Common myeloid progenitor, CD34-positive (primary cell): Measurements from ENCODE around the gene HSPD1.
"Not testable (repeated sequence)": the region's sequence is repeated elsewhere in the genome, so short reads cannot be mapped to it uniquely, and the experiment has no call there.

Source experiments
- CTCF ChIA-PET: fragments of 350-600 bp; sonication (Branson Sonifier 250); formaldehyde crosslinking; loops from one replicate; lab custom pipeline; 2021; ENCODE audit warnings: antibody characterized with exemption; lab: Charles Lee
- POLR2A ChIA-PET: fragments of 350-600 bp; sonication (Branson Sonifier 250); formaldehyde crosslinking; loops from one replicate; lab custom pipeline; 2021; ENCODE audit warnings: antibody characterized with exemption; lab: Charles Lee
- DNase-seq, 3 donors: peaks; one replicate each; pipeline versions ENCODE4 v3.0.0 to v3.0.0-alpha.2; 2013
- H3K27ac ChIP-seq, 2 experiments: 1 replicate in 1 of 2; 2 replicates in 1 of 2; pipeline ENCODE4 v1.7.0; 2013; ENCODE audit warnings: inconsistent platforms in 2 of 2, low read length in 2 of 2, mild to moderate bottlenecking in 2 of 2, low read depth in 1 of 2, moderate library complexity in 1 of 2; ENCODE audit not compliant: severe bottlenecking in 2 of 2, insufficient read depth in 1 of 2, poor library complexity in 1 of 2
- H3K27me3 ChIP-seq, 5 experiments: replicated peaks in 2 of 5; 1 replicate in 3 of 5; 2 replicates in 2 of 5; pipeline versions ENCODE4 v1.6.1 to v1.7.0; 2013; ENCODE audit warnings: low read length in 4 of 5, mild to moderate bottlenecking in 2 of 5, moderate library complexity in 2 of 5, inconsistent platforms in 1 of 5; ENCODE audit not compliant: insufficient read depth in 5 of 5, control insufficient read depth in 4 of 5
- H3K36me3 ChIP-seq, 4 experiments: 1 replicate in 2 of 4; 2 replicates in 2 of 4; pipeline versions ENCODE4 v1.6.1 to v1.7.0; 2013; ENCODE audit warnings: low read length in 3 of 4, control low read depth in 1 of 4, mild to moderate bottlenecking in 1 of 4; ENCODE audit not compliant: control insufficient read depth in 4 of 4, insufficient read depth in 4 of 4
- H3K4me1 ChIP-seq, 4 experiments: 1 replicate in 3 of 4; 2 replicates in 1 of 4; pipeline versions ENCODE4 v1.6.1 to v1.7.1; 2013; ENCODE audit warnings: low read length in 3 of 4, mild to moderate bottlenecking in 3 of 4, control low read depth in 1 of 4, inconsistent platforms in 1 of 4, moderate library complexity in 1 of 4; ENCODE audit not compliant: control insufficient read depth in 4 of 4, insufficient read depth in 4 of 4; ENCODE audit errors: control extremely low read depth in 1 of 4
- H3K4me3 ChIP-seq, 7 experiments: 1 replicate in 4 of 7; 2 replicates in 3 of 7; pipeline versions ENCODE4 v1.5.1 to v1.7.0; 2013; ENCODE audit warnings: mild to moderate bottlenecking in 7 of 7, low read length in 6 of 7, moderate library complexity in 6 of 7, inconsistent platforms in 2 of 7, low read depth in 2 of 7, control low read depth in 1 of 7; ENCODE audit not compliant: insufficient read depth in 4 of 7, control insufficient read depth in 1 of 7; ENCODE audit errors: extremely low read depth in 1 of 7
- H3K9me3 ChIP-seq, 5 experiments: 1 replicate in 4 of 5; 2 replicates in 1 of 5; pipeline versions ENCODE4 v1.6.1 to v1.7.1; 2013; ENCODE audit warnings: low read length in 4 of 5, mild to moderate bottlenecking in 2 of 5, inconsistent platforms in 1 of 5, low read depth in 1 of 5, moderate library complexity in 1 of 5; ENCODE audit not compliant: control insufficient read depth in 4 of 5, insufficient read depth in 2 of 5; ENCODE audit errors: control extremely low read depth in 1 of 5
- WGBS: methylation state at CpG from one replicate; pipeline ENCODE4 v1.1.5; 2013; ENCODE audit not compliant: insufficient coverage; 5-methylcytosine and 5-hydroxymethylcytosine counted together

HSPD1 gene

GRCh38 chr2:197486175-197486574 lies 13.5 kb downstream of the HSPD1 start:
- 100% methylated on average over 1 of the region's 2 CpGs for WGBS
- no peaks in the 10 kb centered on the region for H3K27me3 ChIP-seq
- CTCF ChIA-PET, result no interaction called here
- peaks cover 0 to 12% (median 9%) of the 10 kb centered on the region in 5 experiments for H3K9me3 ChIP-seq
- peak overlapping the region in 1 of 2 experiments; percentile 25 for H3K27ac ChIP-seq
- DNase-seq, result no peak
- POLR2A ChIA-PET, result no interaction called here
- H3K4me3 ChIP-seq, result no peak overlapping the region
- H3K36me3 ChIP-seq, result peaks cover 9 to 73% (median 45%) of the 10 kb centered on the region in 4 experiments
- H3K4me1 ChIP-seq, result no peaks in the 10 kb centered on the region

GRCh38 chr2:197484248-197484647 lies 15.4 kb downstream of the HSPD1 start:
- H3K4me3 ChIP-seq, DNase-seq, H3K4me1 ChIP-seq, H3K27me3 ChIP-seq, POLR2A ChIA-PET, H3K27ac ChIP-seq: not testable (repeated sequence)
- peaks cover 6 to 64% (median 37%) of the 10 kb centered on the region in 4 experiments for H3K36me3 ChIP-seq
- WGBS, result no CpG with 5 or more reads among the region's 3 CpGs
- CTCF ChIA-PET, result interaction anchor here (0.6 kb wide), 1 partner anchor 207 kb away, joined by 3 read pairs; no protein-coding TSS in a partner anchor
- peaks cover 0 to 12% (median 9%) of the 10 kb centered on the region in 5 experiments for H3K9me3 ChIP-seq

GRCh38 chr2:197480165-197481036 lies 19.2 kb downstream of the HSPD1 start:
- peaks cover 0 to 12% (median 1%) of the 10 kb centered on the region in 4 experiments for H3K4me1 ChIP-seq
- peaks cover 8 to 58% (median 24%) of the 10 kb centered on the region in 4 experiments for H3K36me3 ChIP-seq
- DNase-seq, result no peak
- H3K4me3 ChIP-seq, result no peak overlapping the region
- no peaks in the 10 kb centered on the region for H3K27me3 ChIP-seq
- peaks cover 0 to 12% (median 9%) of the 10 kb centered on the region in 5 experiments for H3K9me3 ChIP-seq
- POLR2A ChIA-PET, result no interaction called here
- WGBS, result 98% methylated on average over 6 of the region's 9 CpGs
- H3K27ac ChIP-seq, result no peak overlapping the region
- CTCF ChIA-PET, result no interaction called here

DNA sequence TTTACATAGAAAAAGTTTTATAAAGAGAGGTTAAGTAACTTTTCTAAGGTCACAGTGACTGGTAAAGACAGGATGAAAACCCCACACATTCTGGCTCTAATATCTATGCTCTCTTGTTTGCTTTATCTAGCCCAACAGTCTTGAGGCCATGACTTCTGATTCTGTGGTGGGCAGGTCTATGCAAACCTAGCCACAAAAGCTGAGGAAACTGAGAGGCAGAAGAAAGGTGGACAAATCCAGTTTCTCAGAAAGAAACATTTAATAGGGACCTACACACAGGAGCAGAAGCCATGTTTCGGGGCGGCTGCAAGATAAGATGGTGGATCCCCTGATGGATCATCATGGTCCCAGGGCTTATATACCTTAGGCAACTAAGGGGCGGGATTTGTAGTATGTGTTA lies 21.8 kb downstream of the HSPD1 start:
- peaks cover 12 to 65% (median 27%) of the 10 kb centered on the region in 4 experiments for H3K36me3 ChIP-seq

DNA sequence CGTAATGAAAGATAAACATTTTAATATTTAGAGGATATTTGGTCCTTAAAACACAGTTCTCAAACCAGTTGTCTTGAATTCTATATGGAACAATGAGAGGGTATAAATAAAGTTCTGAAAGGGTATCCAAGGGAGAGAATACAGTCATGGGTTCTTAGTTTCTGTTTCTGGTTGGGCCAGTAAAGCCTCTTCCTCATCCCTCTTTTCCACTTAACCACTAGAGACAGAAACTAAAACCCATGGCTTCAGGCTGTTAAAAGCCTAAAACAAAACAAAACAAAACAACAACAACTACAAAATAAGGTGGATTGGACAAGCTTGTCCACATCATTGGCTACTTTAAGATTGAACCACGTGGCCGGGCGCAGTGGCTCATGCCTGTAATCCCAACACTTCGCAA lies 27.5 kb downstream of the HSPD1 start:
- H3K36me3 ChIP-seq, result peaks cover 19 to 71% (median 31%) of the 10 kb centered on the region in 4 experiments
- POLR2A ChIA-PET, result no interaction called here
- CTCF ChIA-PET, result no interaction called here

More for the DNA sequence above, 21.8 kb downstream of the HSPD1 start:
- Histone ChIP-seq H3K4me3 (no peak overlapping the region), H3K4me1 (peaks cover 0 to 12% (median 1%) of the 10 kb centered on the region in 4 experiments), H3K27ac (no peak overlapping the region), H3K9me3 (peaks cover 0 to 5% (median 0%) of the 10 kb centered on the region in 5 experiments), H3K27me3 (no peaks in the 10 kb centered on the region)
- ChIA-PET POLR2A (no interaction called here), CTCF (interaction anchor here (1.5 kb wide), 1 partner anchor 10 kb away, joined by 3 read pairs; no protein-coding TSS in a partner anchor)
- WGBS, result 96% methylated on average over 3 of the region's 3 CpGs
- peak in 1 of 3 donors; percentile 29 for DNase-seq

GRCh38 chr2:197464175-197464574 lies 35.5 kb downstream of the HSPD1 start:
- Histone ChIP-seq H3K4me3 (no peak overlapping the region), H3K27me3 (no peaks in the 10 kb centered on the region), H3K4me1 (no peaks in the 10 kb centered on the region), H3K27ac (no peak overlapping the region), H3K36me3 (peaks cover 16 to 76% (median 27%) of the 10 kb centered on the region in 4 experiments), H3K9me3 (no peaks in the 10 kb centered on the region)
- CTCF ChIA-PET, result interaction anchor here (0.5 kb wide), 1 partner anchor 345 kb away, joined by 3 read pairs; no protein-coding TSS in a partner anchor
- no peak for DNase-seq
- 78% methylated on average over 1 of the region's 1 CpG for WGBS
- POLR2A ChIA-PET, result no interaction called here

More for the DNA sequence above, 27.5 kb downstream of the HSPD1 start:
- 95% methylated on average over 4 of the region's 5 CpGs for WGBS
- H3K27me3 ChIP-seq, result no peaks in the 10 kb centered on the region
- DNase-seq, result no peak
- peaks cover 0 to 3% (median 0%) of the 10 kb centered on the region in 4 experiments for H3K4me1 ChIP-seq
- H3K27ac ChIP-seq, result no peak overlapping the region
- H3K9me3 ChIP-seq, result no peaks in the 10 kb centered on the region
- no peak overlapping the region for H3K4me3 ChIP-seq

- Histone ChIP-seq H3K4me3 (no peak overlapping the region), H3K36me3 (peaks cover 10 to 57% (median 20%) of the 10 kb centered on the region in 4 experiments), H3K9me3 (no peaks in the 10 kb centered on the region), H3K4me1 (no peaks in the 10 kb centered on the region), H3K27me3 (no peaks in the 10 kb centered on the region), H3K27ac (no peak overlapping the region)
- DNase-seq, result no peak
- CTCF ChIA-PET, result interaction anchor here (1.0 to 1.4 kb wide), 3 partner anchors 13 to 19 kb away, joined by 3 to 4 read pairs (median 3); no protein-coding TSS in a partner anchor
- POLR2A ChIA-PET, result interaction anchor here (0.7 kb wide), 1 partner anchor 27 kb away, joined by 3 read pairs; no protein-coding TSS in a partner anchor
- 100% methylated on average over 2 of the region's 2 CpGs for WGBS
Observed at GRCh38 chr2:197461057-197461456, 38.6 kb downstream of the HSPD1 start.
